Stimulated activated CD4-positive, alpha-beta T cell treated with anti-CD3 and anti-CD28 coated beads, Interleukin-2, amount 100 ng/mL, for 4 hours (primary cell): ENCODE data around the gene ZC3H12D.

ENCODE experiments used
- DNase-seq: peaks from one replicate; pipeline ENCODE4 v3.0.0-alpha.2; 2020; ENCODE audit warnings: low read depth

ZC3H12D gene

DNA sequence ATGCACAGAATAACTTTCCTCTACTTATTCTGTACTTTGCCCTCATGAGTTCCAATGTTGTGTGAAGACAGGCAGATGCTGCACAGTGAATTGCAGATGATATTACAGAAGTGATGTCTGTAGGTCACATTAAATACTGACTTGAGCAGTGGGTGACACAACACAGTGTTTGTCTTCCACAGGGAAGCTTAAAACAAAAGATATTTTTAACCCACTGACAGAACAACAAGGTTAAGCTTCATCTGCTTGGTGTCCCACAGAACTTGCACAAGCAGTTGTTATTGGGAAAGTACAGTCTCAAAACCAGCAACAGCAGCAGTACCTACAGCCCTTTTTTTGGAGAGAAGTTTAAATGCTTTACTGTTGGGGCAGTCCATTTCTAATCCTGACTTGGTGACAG, 74.3 kb downstream of the ZC3H12D start:
- DNase-seq: no peak

GRCh38 chr6:149409617-149410016, 75.2 kb downstream of the ZC3H12D start:
- DNase-seq: no peak

- DNase-seq: no peak
These were observed 78.7 kb downstream of the ZC3H12D start for GRCh38 chr6:149405823-149406765.

DNA sequence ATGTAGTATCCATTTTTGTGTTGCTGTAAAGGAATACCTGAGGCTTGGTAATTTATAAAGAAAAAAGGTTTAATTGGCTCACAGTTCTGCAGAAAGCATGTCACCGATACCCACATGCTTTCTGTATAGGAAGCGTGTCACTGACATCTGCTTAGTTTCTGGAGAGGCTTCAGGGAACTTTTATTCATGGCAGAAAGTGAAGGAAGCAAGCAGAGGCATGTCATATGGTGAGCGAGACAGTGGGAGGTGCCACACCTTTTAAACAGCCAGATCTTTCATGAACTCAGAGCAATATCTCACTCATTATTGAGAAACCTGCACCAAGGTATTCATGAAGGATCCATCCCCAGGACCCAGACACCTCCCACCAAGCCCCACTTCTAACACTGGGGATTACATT, 81.3 kb downstream of the ZC3H12D start:
- no peak for DNase-seq

- no peak for DNase-seq
These were observed 84.8 kb downstream of the ZC3H12D start, which contains the start of gene SUMO4 for GRCh38 chr6:149400050-149400449. TSS of gene SUMO4 (plus strand) at chr6:149400262. CDS start at chr6:149400392, 130 bp downstream.

GRCh38 chr6:149397384-149397783, 87.4 kb downstream of the ZC3H12D start:
- no peak for DNase-seq
